Heart left ventricle (tissue), 16 donors: ENCODE data around the gene SLC7A6. TPM values are rescaled to one million over a fixed set of nuclear protein-coding genes. Genes with fewer than 3 reads are reported as not detected.

Source experiments
- ATAC-seq, 4 donors: fragments of 200-7000 bp; cut with Tn5 transposase; one replicate each; pipeline ENCODE4 v1.9.1; 2020 to 2022; ENCODE audit warnings: moderate library complexity in 4 of 4, mild to moderate bottlenecking in 3 of 4, moderate number of reproducible peaks in 1 of 4
- DNase-seq, 5 donors: peaks; one replicate each; pipeline ENCODE4 v3.0.0-alpha.2; 2020
- H3K27ac ChIP-seq, 12 donors: fragments of 200-600 bp; sonication (generic) in 4 of 12; one replicate each; pipeline versions ENCODE4 v1.5.0 to v1.8.0; 2016 to 2022; ENCODE audit warnings: mild to moderate bottlenecking in 2 of 12
- H3K27me3 ChIP-seq, 9 donors: fragments of 200-600 bp; sonication (generic) in 2 of 9; one replicate each; pipeline versions ENCODE4 v1.5.1 to v1.8.0; 2016 to 2022; ENCODE audit warnings: mild to moderate bottlenecking in 3 of 9
- H3K36me3 ChIP-seq, 9 donors: fragments of 200-600 bp; sonication (generic) in 2 of 9; one replicate each; pipeline versions ENCODE4 v1.5.0 to v1.8.0; 2018 to 2022; ENCODE audit warnings: mild to moderate bottlenecking in 2 of 9
- H3K4me1 ChIP-seq, 12 donors: fragments of 200-600 bp; sonication (generic) in 4 of 12; one replicate each; pipeline versions ENCODE4 v1.5.0 to v1.8.0; 2016 to 2022; ENCODE audit warnings: mild to moderate bottlenecking in 3 of 12
- H3K4me3 ChIP-seq, 12 donors: fragments of 200-600 bp; sonication (generic) in 4 of 12; one replicate each; pipeline versions ENCODE4 v1.5.0 to v1.8.0; 2017 to 2022; ENCODE audit warnings: mild to moderate bottlenecking in 9 of 12, moderate library complexity in 4 of 12
- H3K9me3 ChIP-seq, 12 donors: fragments of 200-600 bp; sonication (generic) in 4 of 12; one replicate each; pipeline versions ENCODE4 v1.5.0 to v1.8.0; 2016 to 2022; ENCODE audit warnings: mild to moderate bottlenecking in 1 of 12
- CTCF ChIP-seq, 12 donors: fragments of 200-600 bp; sonication (generic) in 4 of 12; IDR thresholded peaks; one replicate each; pipeline versions ENCODE4 v1.5.0 to v1.8.0; 2018 to 2022; ENCODE audit warnings: antibody characterized with exemption in 12 of 12, mild to moderate bottlenecking in 5 of 12
- POLR2A ChIP-seq, 2 donors: fragments of 450-650 bp; IDR thresholded peaks; one replicate each; pipeline ENCODE4 v1.6.1; 2017; ENCODE audit warnings: antibody characterized with exemption in 2 of 2, mild to moderate bottlenecking in 2 of 2, moderate library complexity in 2 of 2
- WGBS, 4 donors: extraction: QIAGEN DNeasy Blood & Tissue Kit in 2 of 4; methylation state at CpG; one replicate each; pipeline versions ENCODE4 v1.1.5 to v1.1.7; 2013 to 2018; 5-methylcytosine and 5-hydroxymethylcytosine counted together
- intact Hi-C, 10 donors: fragments of 100-400 bp; cut with DNase I; formaldehyde crosslinking; loops; one replicate each; pipeline versions ENCODE4 v1.11.1 to v1.14.2; 2022
- polyA plus RNA-seq, 2 donors: library from polyadenylated mRNA; stranded (reverse); fragments of 200-250 nt; gene quantifications; one replicate each; pipeline ENCODE4 v1.2.3, GENCODE V29; 2013
- total RNA-seq, 9 donors: library from RNA; depleted of rRNA in 2 of 9; stranded (reverse); fragments of >200 nt in 2 of 9; fragmentation: NEBNext Ultra II Directional in 3 of 9; extraction: Animal tissue kit (Norgen Biotek cat#: 25700) in 3 of 9; gene quantifications; one replicate each; pipeline versions ENCODE4 v1.1.0 to v1.2.4, GENCODE V29; 2016 to 2023
- donor health status: ischemic (EF 13 %, LVEDD 7.1; RV severe dilation, severe dysfunction).
- donor health status: healthy with polysubstance abuse.
- donor health status: DM: no; HTN: yes; CAD: no.
- donor health status: DM: no; HTN: no; CAD: no.
- donor health status: ischemic (EF 25% LVEDD 6.9; RV normal size, moderate dysfunction).
- donor health status: ischemic (EF 25% LVEDD 5.7; RV mildly dilated, moderate dysfunction).
- donor health status: healthy.
- donor health status: DM: yes; HTN: yes; CAD: no.
- donor health status: ischemic (EF 35%, LVEDD 5.7; RV mildly dilated, moderate dysfunction).
- donor health status: nonischemic (EF 11% LVEDD 7.7; RV severe dilation, severe dysfunction).
- donor health status: DM: yes; HTN: yes; CAD: no.
- donor health status: PGD.
- donor health status: ischemic (EF 29% LVEDD 5.4; RV normal size, mild dysfunction).
- donor health status: nonischemic (EF 23%, LVEDD 6.1; RV moderate dilation, normal function).

Gene SLC7A6
- total and polyA plus RNA-seq, 11 donors: 32.7 to 76.0 (median 45.6) TPM

GRCh38 chr16:68230956-68231355, 33.4 kb upstream of the SLC7A6 start:
- intact Hi-C loops: loop anchor here in 5 of 10 donors (5.0 to 10.0 kb wide), 4 partner anchors 239 to 1486 kb away; partner anchors contain the start of genes RANBP10 (in 1 of the 5), SLC12A4 (in 1 of the 5) and TSNAXIP1 (in 1 of the 5)
- ATAC-seq: no peak
- Histone ChIP-seq H3K4me1 (peaks cover 0 to 39% (median 18%) of the 10 kb centered on the region in 12 donors), H3K36me3 (peaks cover 0 to 22% (median 13%) of the 10 kb centered on the region in 9 donors), H3K4me3 (no peak overlapping the region), H3K27ac (no peak overlapping the region), H3K27me3 (peaks cover 0 to 2% (median 0%) of the 10 kb centered on the region in 9 donors), H3K9me3 (no peaks in the 10 kb centered on the region)
- peak in 1 of 5 donors; percentile 21 for DNase-seq
- TF ChIP-seq POLR2A (IDR thresholded peaks at IDR 0.05) (no peak), CTCF (IDR thresholded peaks at IDR 0.05) (no peak)
- 87 to 93% (median 90%) methylated on average over 12 of the region's 12 CpGs for WGBS, 4 donors

- intact Hi-C loops: loop anchor here in 5 of 10 donors (5.0 to 10.0 kb wide), 4 partner anchors 239 to 1487 kb away; partner anchors contain the start of genes RANBP10 (in 1 of the 5), SLC12A4 (in 1 of the 5) and TSNAXIP1 (in 1 of the 5)
- no peak for ATAC-seq
- TF ChIP-seq CTCF (IDR thresholded peaks at IDR 0.05) (no peak), POLR2A (IDR thresholded peaks at IDR 0.05) (no peak)
- no peaks in the 10 kb centered on the region for H3K9me3 ChIP-seq
- peak in 1 of 5 donors; percentile 62 for DNase-seq
- no peak overlapping the region for H3K27ac ChIP-seq
- peaks cover 0 to 45% (median 24%) of the 10 kb centered on the region in 12 donors for H3K4me1 ChIP-seq
- peaks cover 0 to 7% (median 0%) of the 10 kb centered on the region in 9 donors for H3K27me3 ChIP-seq
- peaks cover 0 to 16% (median 8%) of the 10 kb centered on the region in 9 donors for H3K36me3 ChIP-seq
- 88 to 93% (median 90%) methylated on average over 17 to 26 of the region's 26 CpGs for WGBS, 4 donors
- H3K4me3 ChIP-seq: no peak overlapping the region
Measured at GRCh38 chr16:68231384-68232136, 32.8 kb upstream of the SLC7A6 start.

GRCh38 chr16:68232335-68232734, 32.0 kb upstream of the SLC7A6 start:
- peaks cover 0 to 47% (median 24%) of the 10 kb centered on the region in 12 donors for H3K4me1 ChIP-seq
- H3K4me3 ChIP-seq: no peak overlapping the region
- intact Hi-C loops: loop anchor here in 5 of 10 donors (5.0 to 10.0 kb wide), 4 partner anchors 240 to 1488 kb away; partner anchors contain the start of genes RANBP10 (in 1 of the 5), SLC12A4 (in 1 of the 5) and TSNAXIP1 (in 1 of the 5)
- H3K36me3 ChIP-seq: peaks cover 0 to 12% (median 3%) of the 10 kb centered on the region in 9 donors
- peaks cover 0 to 7% (median 0%) of the 10 kb centered on the region in 9 donors for H3K27me3 ChIP-seq
- ATAC-seq (no peak), DNase-seq (peak in 1 of 5 donors; percentile 58)
- WGBS, 4 donors: 84 to 89% (median 86%) methylated on average over 12 to 16 of the region's 16 CpGs
- TF ChIP-seq CTCF (IDR thresholded peaks at IDR 0.05) (no peak), POLR2A (IDR thresholded peaks at IDR 0.05) (no peak)
- no peaks in the 10 kb centered on the region for H3K9me3 ChIP-seq
- H3K27ac ChIP-seq: no peak overlapping the region
